CD4-positive, alpha-beta T cell (primary cell): Measurements from ENCODE around the gene TTC23L. TPM values are rescaled to one million over a fixed set of nuclear protein-coding genes. Genes with fewer than 3 reads are reported as not detected.

ENCODE experiments used
- ATAC-seq: fragments of 200-7000 bp; cut with Tn5 transposase; one replicate; pipeline ENCODE4 v1.10.0; 2022; ENCODE audit warnings: mild to moderate bottlenecking; ENCODE audit not compliant: poor library complexity
- CTCF ChIA-PET: fragments of 350-600 bp; sonication (Branson Sonifier 250); formaldehyde crosslinking; loops from one replicate; lab custom pipeline; 2021; ENCODE audit warnings: antibody characterized with exemption, inconsistent platforms; lab: Charles Lee
- POLR2A ChIA-PET: fragments of 350-600 bp; sonication (Branson Sonifier 250); formaldehyde crosslinking; loops from one replicate; lab custom pipeline; 2021; ENCODE audit warnings: antibody characterized with exemption, inconsistent platforms; lab: Charles Lee
- DNase-seq, 14 experiments: peaks; one replicate each; pipeline ENCODE4 v3.0.0-alpha.2; 2013 to 2020; ENCODE audit warnings: mixed read lengths in 2 of 14
- H3K27ac ChIP-seq, 2 donors: one replicate each; pipeline versions ENCODE4 v1.5.1 to v1.7.0; 2013; ENCODE audit warnings: low read length in 2 of 2, low read depth in 1 of 2, mild to moderate bottlenecking in 1 of 2
- H3K27me3 ChIP-seq, 2 experiments: 1 replicate in 1 of 2; 2 replicates in 1 of 2; pipeline versions ENCODE4 v1.6.1 to v1.7.0; 2013; ENCODE audit warnings: low read length in 2 of 2, control low read depth in 1 of 2, mild to moderate bottlenecking in 1 of 2, moderate library complexity in 1 of 2; ENCODE audit not compliant: insufficient read depth in 2 of 2, control insufficient read depth in 1 of 2
- H3K36me3 ChIP-seq: one replicate; pipeline ENCODE4 v1.6.1; 2013; ENCODE audit warnings: low read length, control low read depth; ENCODE audit not compliant: insufficient read depth
- H3K4me1 ChIP-seq: one replicate; pipeline ENCODE4 v1.6.1; 2013; ENCODE audit warnings: low read length, control low read depth; ENCODE audit not compliant: insufficient read depth
- H3K4me3 ChIP-seq: one replicate; pipeline ENCODE4 v1.5.1; 2013; ENCODE audit warnings: mild to moderate bottlenecking, low read length, moderate library complexity
- H3K9me3 ChIP-seq, 2 experiments: 1 replicate in 1 of 2; 2 replicates in 1 of 2; pipeline versions ENCODE4 v1.6.1 to v1.7.0; 2013; ENCODE audit warnings: low read length in 2 of 2, mild to moderate bottlenecking in 2 of 2, control low read depth in 1 of 2, moderate library complexity in 1 of 2; ENCODE audit not compliant: control insufficient read depth in 1 of 2, insufficient read depth in 1 of 2
- H3K27ac Mint-ChIP-seq: one replicate; pipeline ENCODE4 v1.8.0; 2020; ENCODE audit warnings: mixed read lengths
- H3K27me3 Mint-ChIP-seq: one replicate; pipeline ENCODE4 v1.8.0; 2021; ENCODE audit warnings: mixed read lengths
- H3K36me3 Mint-ChIP-seq: one replicate; pipeline ENCODE4 v1.8.0; 2021; ENCODE audit warnings: low read depth, mixed read lengths
- H3K4me1 Mint-ChIP-seq: one replicate; pipeline ENCODE4 v1.8.0; 2021; ENCODE audit warnings: low read depth, mixed read lengths
- H3K4me3 Mint-ChIP-seq: one replicate; pipeline ENCODE4 v1.8.0; 2020; ENCODE audit warnings: mild to moderate bottlenecking, mixed read lengths
- H3K9me3 Mint-ChIP-seq: one replicate; pipeline ENCODE4 v1.8.0; 2020; ENCODE audit warnings: mixed read lengths
- CTCF ChIP-seq: fragments of 200-600 bp; IDR thresholded peaks from one replicate; pipeline ENCODE4 v1.8.0; 2022; ENCODE audit warnings: antibody characterized with exemption, mild to moderate bottlenecking
- intact Hi-C, 2 experiments: fragments of 100-400 bp; cut with DNase I in 1 of 2; cut with micrococcal nuclease in 1 of 2; formaldehyde crosslinking; loops; one replicate each; pipeline versions ENCODE4 v1.15.1 to v1.9.0; 2023 to 2025; cut with DNase I, micrococcal nuclease
- total RNA-seq, 174 experiments: library from RNA in 2 of 174; stranded (reverse) in 2 of 174; gene quantifications; one replicate each; pipeline ENCODE4 v1.2.3 and lab custom pipeline; 2021 to 2026

The TTC23L gene
- total RNA-seq, 2 experiments from 2014 or later: 0.20 TPM; not detected in 1

- Histone ChIP-seq H3K36me3 (no peaks in the 10 kb centered on the region), H3K27ac (no peak overlapping the region), H3K27me3 (no peaks in the 10 kb centered on the region), H3K4me1 (no peaks in the 10 kb centered on the region), H3K4me3 (no peak overlapping the region), H3K9me3 (no peaks in the 10 kb centered on the region)
- ChIA-PET CTCF (interaction anchor here (0.6 kb wide), 1 partner anchor 29 kb away, joined by 3 read pairs; no protein-coding TSS in a partner anchor), POLR2A (no interaction called here)
- no peak for DNase-seq
- H3K27me3 Mint-ChIP-seq: peaks cover 16% of the 10 kb centered on the region
- no peak overlapping the region for H3K27ac Mint-ChIP-seq
- no peaks in the 10 kb centered on the region for H3K9me3 Mint-ChIP-seq
- TF ChIP-seq CTCF: no peak
- no peak overlapping the region for H3K4me3 Mint-ChIP-seq
- H3K36me3 Mint-ChIP-seq: no peaks in the 10 kb centered on the region
- intact Hi-C loops: loop anchor here in 1 of 2 experiments (5.0 kb wide), 1 partner anchor 838 kb away; the partner anchor contains the start of gene AMACR
- no peaks in the 10 kb centered on the region for H3K4me1 Mint-ChIP-seq
- no peak for ATAC-seq
Measured at GRCh38 chr5:34844999-34845398, 6.0 kb downstream of the TTC23L start.

- DNase-seq: no peak
- Histone ChIP-seq H3K36me3 (no peaks in the 10 kb centered on the region), H3K27ac (no peak overlapping the region), H3K27me3 (no peaks in the 10 kb centered on the region), H3K4me3 (no peak overlapping the region), H3K4me1 (no peaks in the 10 kb centered on the region), H3K9me3 (no peaks in the 10 kb centered on the region)
- Mint-ChIP-seq H3K4me3 (no peak overlapping the region), H3K4me1 (no peaks in the 10 kb centered on the region), H3K27me3 (peaks cover 16% of the 10 kb centered on the region), H3K36me3 (no peaks in the 10 kb centered on the region), H3K9me3 (no peaks in the 10 kb centered on the region), H3K27ac (no peak overlapping the region)
- no peak for TF ChIP-seq CTCF
- ChIA-PET CTCF (no interaction called here), POLR2A (interaction anchor here (0.6 kb wide), 1 partner anchor 8 kb away, joined by 3 read pairs; no protein-coding TSS in a partner anchor)
- no peak for ATAC-seq
- intact Hi-C loops: no loop called here
Measured at GRCh38 chr5:34847056-34847455, 8.1 kb downstream of the TTC23L start.

GRCh38 chr5:34847552-34847951 is 8.6 kb downstream of the TTC23L start:
- intact Hi-C loops: no loop called here
- ATAC-seq: no peak
- Histone ChIP-seq H3K4me1 (no peaks in the 10 kb centered on the region), H3K9me3 (no peaks in the 10 kb centered on the region), H3K36me3 (no peaks in the 10 kb centered on the region), H3K4me3 (no peak overlapping the region), H3K27me3 (no peaks in the 10 kb centered on the region), H3K27ac (no peak overlapping the region)
- CTCF ChIA-PET: no interaction called here
- POLR2A ChIA-PET: interaction anchor here (0.6 kb wide), 1 partner anchor 8 kb away, joined by 3 read pairs; no protein-coding TSS in a partner anchor
- DNase-seq: no peak
- H3K9me3 Mint-ChIP-seq: no peaks in the 10 kb centered on the region
- H3K4me1 Mint-ChIP-seq: no peaks in the 10 kb centered on the region
- no peaks in the 10 kb centered on the region for H3K36me3 Mint-ChIP-seq
- H3K27ac Mint-ChIP-seq: no peak overlapping the region
- H3K27me3 Mint-ChIP-seq: peaks cover 16% of the 10 kb centered on the region
- TF ChIP-seq CTCF: no peak
- no peak overlapping the region for H3K4me3 Mint-ChIP-seq
